GM10248 (cell line): ENCODE measurements around the gene S1PR4.

Experiments used
- CTCF ChIA-PET: fragments of 300-600 bp; sonication (Branson Sonifier 250); formaldehyde crosslinking; extraction: SDS; loops from one replicate; lab custom pipeline; 2021; ENCODE audit warnings: antibody characterized with exemption; lab: Yijun Ruan, JAX
- POLR2A ChIA-PET: fragments of 350-650 bp; sonication (Branson Sonifier 250); formaldehyde crosslinking; extraction: SDS; loops from one replicate; lab custom pipeline; 2020; ENCODE audit warnings: antibody characterized with exemption; lab: Yijun Ruan, JAX
- DNase-seq: peaks from one replicate; pipeline ENCODE4 v3.0.0; 2012; ENCODE audit errors: extremely low spot score
- TF ChIP-seq, protein P1 (sequence below): IDR thresholded peaks from 2 replicates; pipeline ENCODE4 v1.5.1; 2012; ENCODE audit warnings: mild to moderate bottlenecking, low read depth; ENCODE audit errors: extremely low read depth, missing control alignments, control extremely low read depth

The S1PR4 gene

DNA sequence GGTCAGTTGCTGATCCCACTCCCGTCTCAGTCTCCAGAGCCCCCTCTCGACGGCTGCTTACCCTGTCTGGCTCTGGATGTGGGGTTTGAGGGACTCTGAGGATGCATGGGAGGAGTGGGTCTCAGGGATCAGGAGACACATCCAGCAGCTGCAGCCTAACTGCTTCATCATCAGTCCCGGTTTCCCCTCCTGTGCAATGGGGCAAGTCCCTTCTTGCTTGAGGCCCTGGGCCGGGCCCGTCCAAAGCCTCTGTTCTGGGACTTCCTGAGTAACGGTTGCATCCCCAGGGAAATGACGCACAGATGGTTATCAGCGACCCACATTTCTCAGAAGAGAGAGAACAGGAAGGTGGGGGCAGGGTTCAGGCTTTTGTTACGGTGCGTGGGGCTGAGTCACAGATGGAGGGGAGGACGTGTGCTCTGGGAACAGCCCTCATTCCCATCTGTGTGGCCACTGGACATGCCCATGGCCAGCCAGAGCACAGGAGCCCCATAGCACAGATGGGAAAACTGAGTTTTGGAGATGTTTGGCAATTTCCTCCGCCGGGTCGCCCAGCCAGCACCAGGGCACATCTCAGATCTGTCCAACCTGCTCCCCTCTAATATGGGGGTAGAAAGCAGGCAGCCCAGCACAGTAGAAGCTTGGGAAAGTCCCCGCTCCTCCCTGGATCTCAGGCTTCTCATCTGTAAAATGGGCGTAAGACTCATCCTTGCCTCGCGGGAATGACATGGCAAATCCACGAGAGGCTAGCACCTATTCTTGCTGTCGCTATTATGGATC is 23.4 kb upstream of the S1PR4 start:
- ChIA-PET POLR2A (no interaction called here), CTCF (interaction anchor here (1.5 kb wide), 1 partner anchor 9 kb away, joined by 7 read pairs; no protein-coding TSS in a partner anchor)
- TF ChIP-seq, protein P1, sequence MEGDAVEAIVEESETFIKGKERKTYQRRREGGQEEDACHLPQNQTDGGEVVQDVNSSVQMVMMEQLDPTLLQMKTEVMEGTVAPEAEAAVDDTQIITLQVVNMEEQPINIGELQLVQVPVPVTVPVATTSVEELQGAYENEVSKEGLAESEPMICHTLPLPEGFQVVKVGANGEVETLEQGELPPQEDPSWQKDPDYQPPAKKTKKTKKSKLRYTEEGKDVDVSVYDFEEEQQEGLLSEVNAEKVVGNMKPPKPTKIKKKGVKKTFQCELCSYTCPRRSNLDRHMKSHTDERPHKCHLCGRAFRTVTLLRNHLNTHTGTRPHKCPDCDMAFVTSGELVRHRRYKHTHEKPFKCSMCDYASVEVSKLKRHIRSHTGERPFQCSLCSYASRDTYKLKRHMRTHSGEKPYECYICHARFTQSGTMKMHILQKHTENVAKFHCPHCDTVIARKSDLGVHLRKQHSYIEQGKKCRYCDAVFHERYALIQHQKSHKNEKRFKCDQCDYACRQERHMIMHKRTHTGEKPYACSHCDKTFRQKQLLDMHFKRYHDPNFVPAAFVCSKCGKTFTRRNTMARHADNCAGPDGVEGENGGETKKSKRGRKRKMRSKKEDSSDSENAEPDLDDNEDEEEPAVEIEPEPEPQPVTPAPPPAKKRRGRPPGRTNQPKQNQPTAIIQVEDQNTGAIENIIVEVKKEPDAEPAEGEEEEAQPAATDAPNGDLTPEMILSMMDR, result no peak
- DNase-seq, result peak; percentile 86

DNA sequence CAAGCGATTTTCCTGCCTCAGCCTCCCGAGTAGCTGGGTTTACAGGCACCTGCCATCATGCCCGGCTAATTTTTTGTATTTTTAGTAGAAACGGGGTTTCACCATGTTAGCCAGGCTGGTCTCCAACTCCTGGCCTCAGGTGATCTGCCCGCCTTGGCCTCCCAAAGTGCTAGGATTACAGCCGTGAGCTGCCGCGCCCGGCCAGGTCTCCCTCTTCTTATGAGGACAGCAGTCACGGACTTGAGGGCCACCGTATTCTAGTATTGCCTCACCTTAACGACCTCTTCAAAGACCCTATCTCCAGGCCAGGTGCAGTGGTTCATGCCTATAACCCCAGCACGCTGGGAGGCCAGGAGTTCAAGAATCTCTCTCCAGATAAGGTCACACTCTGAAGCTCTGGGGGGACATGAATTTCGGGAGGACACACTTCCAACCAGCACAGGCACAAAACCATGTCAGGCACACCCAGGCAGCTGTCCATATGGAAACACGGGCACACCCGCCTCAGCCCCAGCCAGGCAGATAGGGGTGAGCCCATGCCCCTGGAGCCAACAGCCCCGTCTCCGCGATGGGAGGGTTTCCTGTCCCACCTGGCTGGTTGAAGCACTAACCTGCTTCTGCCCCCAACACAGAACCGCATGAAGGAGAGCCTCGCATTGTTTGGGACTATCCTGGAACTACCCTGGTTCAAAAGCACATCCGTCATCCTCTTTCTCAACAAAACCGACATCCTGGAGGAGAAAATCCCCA is 21.3 kb upstream of the S1PR4 start:
- POLR2A ChIA-PET, result no interaction called here
- TF ChIP-seq, protein P1, result no peak
- no peak for DNase-seq
- CTCF ChIA-PET, result interaction anchor here (1.2 to 1.8 kb wide), 2 partner anchors 28 to 49 kb away, joined by 3 to 4 read pairs; no protein-coding TSS in a partner anchor

DNA sequence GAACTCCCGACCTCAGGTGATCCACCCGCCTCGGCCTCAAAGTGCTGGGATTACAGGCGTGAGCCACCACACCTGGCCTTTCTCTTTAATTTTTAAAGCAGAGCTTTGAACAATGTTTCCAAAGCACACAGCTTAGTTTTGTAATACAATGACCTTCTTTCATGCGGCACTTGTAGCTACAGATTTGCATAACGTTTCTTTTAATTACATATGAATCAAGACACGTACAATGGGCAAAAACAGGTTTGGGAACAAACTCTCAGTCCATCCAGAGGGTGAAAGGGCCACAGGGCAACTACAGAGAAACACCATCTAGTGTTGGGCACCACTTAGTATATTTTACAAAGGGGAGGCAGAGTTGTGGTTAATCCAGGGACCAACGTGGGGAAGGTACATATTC is 19.0 kb upstream of the S1PR4 start:
- DNase-seq, result no peak
- POLR2A ChIA-PET, result interaction anchor here (0.7 kb wide), 1 partner anchor 193 kb away, joined by 4 read pairs; no protein-coding TSS in a partner anchor
- TF ChIP-seq, protein P1, result no peak
- CTCF ChIA-PET, result interaction anchor here (1.0 to 3.6 kb wide), 11 partner anchors 11 to 209 kb away, joined by 3 to 16 read pairs (median 5); partner anchors contain the start of gene TLE6

DNA sequence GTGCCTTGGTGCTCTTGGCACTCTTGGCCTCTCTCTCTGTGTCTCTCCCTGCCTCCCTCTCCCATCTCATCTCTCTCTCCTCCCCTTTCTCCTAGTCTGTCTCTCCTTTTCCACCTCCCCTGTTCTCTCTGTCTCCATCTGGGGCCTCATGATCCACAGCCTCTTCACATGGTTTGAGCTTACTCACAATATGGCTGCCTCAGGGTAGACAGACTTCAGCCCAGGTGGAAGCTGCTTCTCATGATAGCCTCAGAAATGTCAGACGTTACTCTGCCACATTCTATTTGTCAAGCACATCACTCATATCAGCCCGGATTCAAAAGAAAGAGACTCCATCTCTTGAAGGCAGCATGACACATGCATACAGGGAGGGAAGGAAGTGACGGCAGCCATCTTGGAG is 18.4 kb upstream of the S1PR4 start:
- ChIA-PET POLR2A (interaction anchor here (0.5 kb wide), 1 partner anchor 684 kb away, joined by 4 read pairs; the partner anchor contains the start of gene GADD45B), CTCF (interaction anchor here (1.0 to 3.6 kb wide), 11 partner anchors 11 to 209 kb away, joined by 3 to 16 read pairs (median 5); partner anchors contain the start of gene TLE6)
- no peak for DNase-seq
- TF ChIP-seq, protein P1, result no peak

DNA sequence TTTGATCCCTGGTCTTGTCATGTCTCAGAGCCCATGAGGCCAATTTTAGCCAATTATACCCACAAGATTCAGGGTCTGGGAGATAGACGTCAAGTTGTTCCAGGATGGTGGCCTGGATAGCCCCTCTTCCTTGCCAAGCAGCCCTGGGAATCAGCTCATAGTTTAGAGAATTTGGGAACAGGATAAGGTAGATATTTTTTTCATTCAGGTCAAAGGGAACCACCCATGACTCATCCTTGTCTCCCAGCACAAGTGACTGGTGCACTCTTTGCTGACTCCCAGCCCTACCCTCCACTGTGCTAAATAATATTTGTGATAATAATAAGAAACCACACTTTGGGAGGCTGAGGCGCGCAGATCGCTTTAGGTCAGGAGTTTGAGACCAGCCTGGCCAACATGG is 17.1 kb upstream of the S1PR4 start:
- TF ChIP-seq, protein P1, result no peak
- CTCF ChIA-PET, result interaction anchor here (1.0 to 3.6 kb wide), 11 partner anchors 9 to 274 kb away, joined by 3 to 16 read pairs (median 8); no protein-coding TSS in a partner anchor
- POLR2A ChIA-PET, result no interaction called here
- DNase-seq, result no peak
